ENCODE data around the gene FSTL4. TPM values are rescaled to one million over a fixed set of nuclear protein-coding genes. Genes with fewer than 3 reads are reported as not detected.

FSTL4 gene
- total RNA-seq, 4 donors from 2014 or later = 0.27 TPM; not detected in 3

GRCh38 chr5:133150909-133151544 lies 461.3 kb downstream of the FSTL4 start:
- TF ChIP-seq, protein P1, sequence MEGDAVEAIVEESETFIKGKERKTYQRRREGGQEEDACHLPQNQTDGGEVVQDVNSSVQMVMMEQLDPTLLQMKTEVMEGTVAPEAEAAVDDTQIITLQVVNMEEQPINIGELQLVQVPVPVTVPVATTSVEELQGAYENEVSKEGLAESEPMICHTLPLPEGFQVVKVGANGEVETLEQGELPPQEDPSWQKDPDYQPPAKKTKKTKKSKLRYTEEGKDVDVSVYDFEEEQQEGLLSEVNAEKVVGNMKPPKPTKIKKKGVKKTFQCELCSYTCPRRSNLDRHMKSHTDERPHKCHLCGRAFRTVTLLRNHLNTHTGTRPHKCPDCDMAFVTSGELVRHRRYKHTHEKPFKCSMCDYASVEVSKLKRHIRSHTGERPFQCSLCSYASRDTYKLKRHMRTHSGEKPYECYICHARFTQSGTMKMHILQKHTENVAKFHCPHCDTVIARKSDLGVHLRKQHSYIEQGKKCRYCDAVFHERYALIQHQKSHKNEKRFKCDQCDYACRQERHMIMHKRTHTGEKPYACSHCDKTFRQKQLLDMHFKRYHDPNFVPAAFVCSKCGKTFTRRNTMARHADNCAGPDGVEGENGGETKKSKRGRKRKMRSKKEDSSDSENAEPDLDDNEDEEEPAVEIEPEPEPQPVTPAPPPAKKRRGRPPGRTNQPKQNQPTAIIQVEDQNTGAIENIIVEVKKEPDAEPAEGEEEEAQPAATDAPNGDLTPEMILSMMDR (IDR thresholded peaks at IDR 0.05) = no peak
- TF ChIP-seq POLR2A (IDR thresholded peaks at IDR 0.05) = no peak
- in situ Hi-C loops (cut with MboI; ENCODE audit: low pct_ligation_motif_present in 1 of 4, low pct_unique_long_range_greater_than_20kb in 1 of 4, low sequenced_read_pairs in 3 of 4) (no loop called here), intact Hi-C loops (cut with DNase I; ENCODE audit: low total_unique reads) (no loop called here)
- DNase-seq = no peak
- 83 to 96% methylated on average over 1 to 6 of the region's 6 CpGs for whole genome bisulfite sequencing, 2 donors (ENCODE audit: low coverage in 1 of 2)
- Histone ChIP-seq H3K27me3 (no peaks in the 10 kb centered on the region), H3K36me3 (no peaks in the 10 kb centered on the region), H3K9me3 (no peaks in the 10 kb centered on the region), H3K4me1 (no peaks in the 10 kb centered on the region), H3K27ac (no peak overlapping the region), H3K4me3 (no peak overlapping the region)

- no peaks in the 10 kb centered on the region for H3K36me3 ChIP-seq
- in situ Hi-C loops (cut with MboI; ENCODE audit: low pct_ligation_motif_present in 1 of 4, low pct_unique_long_range_greater_than_20kb in 1 of 4, low sequenced_read_pairs in 3 of 4) = no loop called here
- H3K9me3 ChIP-seq = no peaks in the 10 kb centered on the region
- H3K27ac ChIP-seq = no peak overlapping the region
- WGBS, 2 donors (ENCODE audit: low coverage in 1 of 2) = 87% methylated on average over 4 of the region's 4 CpGs; no CpG with 5 or more reads in 1 of the 2 donors
- no peak for DNase-seq
- H3K4me1 ChIP-seq = no peaks in the 10 kb centered on the region
- no peaks in the 10 kb centered on the region for H3K27me3 ChIP-seq
- intact Hi-C loops (cut with DNase I; ENCODE audit: low total_unique reads) = no loop called here
- TF ChIP-seq POLR2AphosphoS5 (IDR thresholded peaks at IDR 0.05) (no peak), POLR2A (IDR thresholded peaks at IDR 0.05) (no peak), EP300 (IDR thresholded peaks at IDR 0.05; ENCODE audit: low read depth) (no peak)
- TF ChIP-seq, protein P1 (IDR thresholded peaks at IDR 0.05) = no peak
- no peak overlapping the region for H3K4me3 ChIP-seq
Observed at GRCh38 chr5:133149345-133149744, 463.0 kb downstream of the FSTL4 start.

DNA sequence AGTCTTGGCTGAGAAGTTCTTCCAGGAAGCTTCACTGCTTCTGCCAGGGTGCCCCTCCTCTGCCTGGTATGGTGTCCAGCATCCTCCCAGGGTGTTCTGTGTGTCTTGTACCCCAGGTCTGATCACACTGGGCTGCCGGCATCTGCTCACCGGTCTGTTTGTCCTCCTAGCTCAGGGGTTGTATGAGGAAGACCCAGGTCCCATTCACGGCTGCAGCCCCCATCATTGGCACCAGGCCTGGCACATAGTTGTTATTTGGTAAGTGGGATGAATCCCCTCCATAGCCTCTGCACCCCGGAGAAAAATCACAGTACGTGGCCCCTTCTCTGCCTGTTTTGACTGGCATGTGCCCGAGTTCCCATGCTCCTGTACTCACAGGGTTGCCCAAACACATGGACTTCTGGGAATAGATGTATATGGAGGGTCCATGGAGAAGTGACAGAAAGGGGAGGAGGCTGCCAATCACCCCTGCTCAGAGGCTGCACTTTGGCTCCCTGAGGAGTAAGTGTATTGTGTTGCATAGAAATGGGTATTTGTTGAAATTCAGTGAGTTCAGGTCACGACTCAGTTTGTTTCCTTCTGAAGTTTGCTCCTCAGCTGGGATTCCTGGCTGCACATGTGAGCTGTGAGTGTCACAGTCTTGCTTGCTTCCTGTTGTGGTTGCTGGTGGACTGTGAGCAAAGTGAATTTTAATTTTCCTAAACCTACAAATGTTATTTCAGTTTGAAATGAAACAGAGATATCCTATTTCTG lies 464.4 kb downstream of the FSTL4 start:
- Histone ChIP-seq H3K9me3 (no peaks in the 10 kb centered on the region), H3K4me3 (no peak overlapping the region), H3K4me1 (no peaks in the 10 kb centered on the region), H3K27ac (no peak overlapping the region), H3K36me3 (no peaks in the 10 kb centered on the region), H3K27me3 (no peaks in the 10 kb centered on the region)
- TF ChIP-seq POLR2A (IDR thresholded peaks at IDR 0.05) = no peak
- TF ChIP-seq POLR2AphosphoS5 (IDR thresholded peaks at IDR 0.05) = no peak
- TF ChIP-seq EP300 (IDR thresholded peaks at IDR 0.05; ENCODE audit: low read depth) = no peak
- TF ChIP-seq, protein P1 (IDR thresholded peaks at IDR 0.05) = no peak
- intact Hi-C loops (cut with DNase I; ENCODE audit: low total_unique reads) = no loop called here
- 85% methylated on average over 7 of the region's 7 CpGs; no CpG with 5 or more reads in 1 of the 2 donors for WGBS, 2 donors (ENCODE audit: low coverage in 1 of 2)
- DNase-seq = no peak
- in situ Hi-C loops (cut with MboI; ENCODE audit: low pct_ligation_motif_present in 1 of 4, low pct_unique_long_range_greater_than_20kb in 1 of 4, low sequenced_read_pairs in 3 of 4) = no loop called here

DNA sequence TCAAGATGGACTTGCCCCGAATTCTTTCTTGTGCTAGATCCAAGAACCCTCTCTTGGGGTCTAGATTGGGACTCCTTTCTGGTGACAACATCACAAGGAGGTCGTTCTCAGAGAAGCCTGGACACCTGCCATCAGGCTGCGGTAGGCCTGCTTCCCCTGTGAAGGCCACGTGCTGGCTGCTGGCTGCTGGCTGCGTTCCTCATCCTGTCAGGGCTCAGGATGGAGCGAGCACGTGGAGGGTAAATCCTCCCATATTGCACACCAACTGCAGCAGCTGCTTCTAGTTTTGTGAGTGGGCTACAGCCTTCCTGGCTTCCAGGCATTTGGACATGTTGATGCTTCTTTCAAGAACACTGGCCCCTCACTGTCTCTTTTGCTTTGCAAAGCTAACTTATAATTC lies 464.9 kb downstream of the FSTL4 start:
- in situ Hi-C loops (cut with MboI; ENCODE audit: low pct_ligation_motif_present in 1 of 4, low pct_unique_long_range_greater_than_20kb in 1 of 4, low sequenced_read_pairs in 3 of 4) (no loop called here), intact Hi-C loops (cut with DNase I; ENCODE audit: low total_unique reads) (no loop called here)
- no peak overlapping the region for H3K4me3 ChIP-seq
- H3K27ac ChIP-seq = no peak overlapping the region
- TF ChIP-seq POLR2AphosphoS5 (IDR thresholded peaks at IDR 0.05) (no peak), POLR2A (IDR thresholded peaks at IDR 0.05) (no peak), EP300 (IDR thresholded peaks at IDR 0.05; ENCODE audit: low read depth) (no peak)
- TF ChIP-seq, protein P1 (IDR thresholded peaks at IDR 0.05) = no peak
- WGBS, 2 donors (ENCODE audit: low coverage in 1 of 2) = 46 to 100% methylated on average over 1 to 7 of the region's 7 CpGs
- H3K36me3 ChIP-seq = no peaks in the 10 kb centered on the region
- no peak for DNase-seq
- no peaks in the 10 kb centered on the region for H3K27me3 ChIP-seq
- H3K9me3 ChIP-seq = no peaks in the 10 kb centered on the region
- no peaks in the 10 kb centered on the region for H3K4me1 ChIP-seq

Small RNA genes lying within 50 kb of the gene (small RNA-seq; reads per million reads assigned to genes)
- 0 reads per million in 4 donors for gene MIR1289-2

Data from transverse colon (tissue), 4 donors.